NCI-H2029 treated with DMSO at 0.1 percent for 48 hours (cell line): Measurements from ENCODE around the gene STX16.

Source experiments
- DNase-seq: peaks from one replicate; lab custom pipeline; 2025; lab: John Stamatoyannopoulos, UW

Gene STX16

GRCh38 chr20:58618351-58619076 lies 32.6 kb upstream of the STX16 start:
- DNase-seq = no peak

- no peak for DNase-seq
Observed at GRCh38 chr20:58619077-58619863, 31.8 kb upstream of the STX16 start.

- DNase-seq = no peak
Observed at GRCh38 chr20:58619864-58620431, 31.1 kb upstream of the STX16 start.

GRCh38 chr20:58621906-58622548 lies 29.1 kb upstream of the STX16 start:
- DNase-seq = no peak

- DNase-seq = no peak
Observed at GRCh38 chr20:58622671-58623578, 28.2 kb upstream of the STX16 start.

GRCh38 chr20:58623579-58624473 lies 27.3 kb upstream of the STX16 start:
- no peak for DNase-seq

GRCh38 chr20:58624687-58625086 lies 26.4 kb upstream of the STX16 start:
- DNase-seq = no peak

GRCh38 chr20:58625585-58625984 lies 25.5 kb upstream of the STX16 start:
- no peak for DNase-seq

- DNase-seq = no peak
Observed at GRCh38 chr20:58626051-58626450, 25.0 kb upstream of the STX16 start.

- DNase-seq = no peak
Observed at GRCh38 chr20:58627212-58628072, 23.6 kb upstream of the STX16 start.

GRCh38 chr20:58628491-58629214 lies 22.4 kb upstream of the STX16 start:
- no peak for DNase-seq

GRCh38 chr20:58629215-58629580 lies 21.9 kb upstream of the STX16 start:
- DNase-seq = no peak

- DNase-seq = no peak
Observed at GRCh38 chr20:58630063-58630462, 21.0 kb upstream of the STX16 start.

GRCh38 chr20:58633161-58634053 lies 17.7 kb upstream of the STX16 start:
- DNase-seq = no peak

GRCh38 chr20:58634059-58634458 lies 17.0 kb upstream of the STX16 start:
- no peak for DNase-seq

GRCh38 chr20:58634521-58635278 lies 16.4 kb upstream of the STX16 start:
- DNase-seq = no peak

GRCh38 chr20:58635279-58635665 lies 15.8 kb upstream of the STX16 start:
- no peak for DNase-seq
